ENCODE measurements around the gene CAP2. TPM values are rescaled to one million over a fixed set of nuclear protein-coding genes. Genes with fewer than 3 reads are reported as not detected.

The CAP2 gene
- polyA plus RNA-seq, 4 donors: 13.4 to 15.6 (median 14.0) TPM

Other genes with a start within 250 kb of the CAP2 start
- 1 to 10 TPM in 3 of 4 donors, under 1 TPM in 1; 0.78 to 1.5 (median 1.3) TPM for gene RBM24, start 112.2 kb upstream of the CAP2 start, polyA plus RNA-seq (ENCODE audit: insufficient read length in 4 of 4)
- 10 to 100 TPM; 40.3 to 69.0 (median 51.5) TPM for gene FAM8A1, start 206.7 kb downstream of the CAP2 start, polyA plus RNA-seq (ENCODE audit: insufficient read length in 4 of 4)

All from left renal pelvis (tissue), 4 donors.